Measurements from ENCODE around the gene IGSF21.

Gene IGSF21

GRCh38 chr1:18271336-18271735, 163.7 kb downstream of the IGSF21 start:
- no peak for DNase-seq (ENCODE audit: low read depth)
- H3K4me3 ChIP-seq (ENCODE audit: control insufficient read depth, low read depth, low read length) = no peak overlapping the region
- TF ChIP-seq, protein P1, sequence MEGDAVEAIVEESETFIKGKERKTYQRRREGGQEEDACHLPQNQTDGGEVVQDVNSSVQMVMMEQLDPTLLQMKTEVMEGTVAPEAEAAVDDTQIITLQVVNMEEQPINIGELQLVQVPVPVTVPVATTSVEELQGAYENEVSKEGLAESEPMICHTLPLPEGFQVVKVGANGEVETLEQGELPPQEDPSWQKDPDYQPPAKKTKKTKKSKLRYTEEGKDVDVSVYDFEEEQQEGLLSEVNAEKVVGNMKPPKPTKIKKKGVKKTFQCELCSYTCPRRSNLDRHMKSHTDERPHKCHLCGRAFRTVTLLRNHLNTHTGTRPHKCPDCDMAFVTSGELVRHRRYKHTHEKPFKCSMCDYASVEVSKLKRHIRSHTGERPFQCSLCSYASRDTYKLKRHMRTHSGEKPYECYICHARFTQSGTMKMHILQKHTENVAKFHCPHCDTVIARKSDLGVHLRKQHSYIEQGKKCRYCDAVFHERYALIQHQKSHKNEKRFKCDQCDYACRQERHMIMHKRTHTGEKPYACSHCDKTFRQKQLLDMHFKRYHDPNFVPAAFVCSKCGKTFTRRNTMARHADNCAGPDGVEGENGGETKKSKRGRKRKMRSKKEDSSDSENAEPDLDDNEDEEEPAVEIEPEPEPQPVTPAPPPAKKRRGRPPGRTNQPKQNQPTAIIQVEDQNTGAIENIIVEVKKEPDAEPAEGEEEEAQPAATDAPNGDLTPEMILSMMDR (IDR thresholded peaks at IDR 0.05; ENCODE audit: control insufficient read depth, insufficient read depth, low read depth, low read length, missing control alignments) = no peak

DNA sequence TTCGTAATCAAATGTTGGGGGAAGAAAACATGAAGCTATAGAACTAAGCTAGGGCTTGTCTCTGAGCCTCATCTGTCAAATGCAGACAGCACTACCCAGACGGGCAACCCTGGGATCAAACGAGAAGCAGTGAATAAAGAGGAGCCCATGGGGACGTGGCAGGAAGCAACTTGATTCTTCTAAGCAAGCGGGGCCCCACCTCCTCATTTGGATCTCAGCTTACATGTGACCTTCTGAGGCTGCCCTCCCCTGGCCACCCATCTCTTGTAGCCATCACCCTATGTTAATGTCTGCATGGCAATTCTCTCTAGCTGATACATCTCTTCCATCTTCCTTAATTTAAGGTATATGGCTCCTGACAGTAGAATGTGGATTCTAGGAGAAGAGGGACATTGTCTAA, 171.3 kb downstream of the IGSF21 start:
- no peak overlapping the region for H3K4me3 ChIP-seq (ENCODE audit: control insufficient read depth, low read depth, low read length)
- TF ChIP-seq, protein P1 (IDR thresholded peaks at IDR 0.05; ENCODE audit: control insufficient read depth, insufficient read depth, low read depth, low read length, missing control alignments) = no peak
- no peak for DNase-seq (ENCODE audit: low read depth)

DNA sequence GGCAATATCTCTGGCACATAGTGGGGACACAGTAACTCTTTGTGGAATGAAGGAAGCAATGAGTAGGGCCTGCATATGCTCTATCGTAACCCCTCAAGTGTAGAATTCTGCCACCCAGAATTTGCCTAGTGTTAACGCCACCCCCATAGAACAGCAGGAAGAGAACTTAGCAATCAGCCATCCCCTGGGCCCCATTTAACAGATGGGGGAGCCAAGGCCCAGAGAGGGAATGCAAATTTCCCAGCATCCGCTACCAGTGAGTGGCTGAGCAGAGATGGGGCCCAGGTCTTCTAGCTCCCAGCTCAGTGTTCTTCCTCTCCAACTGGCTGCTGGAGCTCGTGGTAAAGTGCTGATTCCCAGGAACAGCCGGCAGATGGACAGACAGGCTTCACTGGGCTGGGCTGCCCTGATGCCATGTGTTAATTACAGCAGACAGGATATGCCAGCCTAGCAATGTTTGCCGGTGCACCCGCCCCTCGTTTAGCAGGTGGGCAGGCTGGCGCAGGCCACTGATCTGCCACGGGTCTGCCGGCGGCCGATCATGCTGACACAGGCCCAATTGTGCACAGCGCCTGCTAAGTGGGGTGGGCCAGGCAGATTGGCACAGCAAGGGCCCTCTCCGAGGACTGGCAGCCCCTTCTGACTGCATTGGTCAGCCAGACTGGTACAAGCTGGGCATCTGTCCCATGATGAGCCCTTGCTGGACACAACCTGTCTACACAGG, 171.9 kb downstream of the IGSF21 start:
- no peak overlapping the region for H3K4me3 ChIP-seq (ENCODE audit: control insufficient read depth, low read depth, low read length)
- TF ChIP-seq, protein P1 (IDR thresholded peaks at IDR 0.05; ENCODE audit: control insufficient read depth, insufficient read depth, low read depth, low read length, missing control alignments) = no peak
- DNase-seq (ENCODE audit: low read depth) = no peak

- TF ChIP-seq, protein P1 (IDR thresholded peaks at IDR 0.05; ENCODE audit: control insufficient read depth, insufficient read depth, low read depth, low read length, missing control alignments) = no peak
- H3K4me3 ChIP-seq (ENCODE audit: control insufficient read depth, low read depth, low read length) = no peak overlapping the region
- no peak for DNase-seq (ENCODE audit: low read depth)
Measured at GRCh38 chr1:18280956-18281355, 173.4 kb downstream of the IGSF21 start.

GRCh38 chr1:18282851-18283600, 175.4 kb downstream of the IGSF21 start:
- H3K4me3 ChIP-seq (ENCODE audit: control insufficient read depth, low read depth, low read length) = no peak overlapping the region
- DNase-seq (ENCODE audit: low read depth) = no peak
- TF ChIP-seq, protein P1 (IDR thresholded peaks at IDR 0.05; ENCODE audit: control insufficient read depth, insufficient read depth, low read depth, low read length, missing control alignments) = no peak

DNA sequence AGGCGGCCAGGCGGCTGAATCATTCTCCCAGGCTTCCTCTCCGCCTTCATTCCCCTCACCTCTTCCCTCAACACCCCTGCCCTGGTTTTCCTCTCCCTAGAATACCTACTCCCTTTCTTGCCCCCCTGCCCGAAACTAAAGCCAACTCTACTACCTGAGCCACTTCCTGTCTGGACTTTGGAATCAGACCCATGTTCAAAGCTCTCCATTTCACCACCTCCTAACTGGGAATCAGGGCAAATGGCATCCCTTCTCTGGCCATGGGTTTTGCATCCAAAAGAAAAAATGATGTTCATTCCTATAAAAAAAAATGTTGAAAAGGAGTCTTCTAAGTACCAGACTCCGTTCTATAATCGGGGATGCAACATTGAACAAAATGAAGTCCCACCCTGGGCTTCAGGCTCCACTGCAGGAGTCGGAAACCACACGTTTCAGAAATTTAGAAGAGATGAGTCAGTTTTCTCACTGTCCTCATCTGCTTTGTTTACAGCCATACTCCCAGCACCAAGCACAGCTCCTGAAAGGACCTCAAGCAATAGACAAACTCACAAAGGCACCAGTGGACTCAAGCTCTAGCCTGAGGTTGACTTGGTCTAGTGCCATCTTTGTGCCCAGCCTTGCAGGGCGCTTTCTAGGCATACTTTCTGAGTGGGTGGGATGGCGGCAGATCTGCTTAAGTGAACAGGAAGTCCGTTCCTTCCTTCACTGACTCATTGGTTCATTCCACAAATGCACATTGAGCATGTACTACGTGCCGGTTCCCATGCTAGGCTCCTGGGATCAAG, 176.2 kb downstream of the IGSF21 start:
- no peak overlapping the region for H3K4me3 ChIP-seq (ENCODE audit: control insufficient read depth, low read depth, low read length)
- TF ChIP-seq, protein P1 (IDR thresholded peaks at IDR 0.05; ENCODE audit: control insufficient read depth, insufficient read depth, low read depth, low read length, missing control alignments) = no peak
- DNase-seq (ENCODE audit: low read depth) = no peak

All from AG09309 (cell line).